ENCODE measurements around the gene CRB2.

The CRB2 gene

GRCh38 chr9:123387686-123388085, 31.7 kb downstream of the CRB2 start:
- TF ChIP-seq CTCF (IDR thresholded peaks at IDR 0.05), result no peak
- TF ChIP-seq ZFX (IDR thresholded peaks at IDR 0.05; ENCODE audit: borderline replicate concordance), result no peak
- no peak overlapping the region for H3K27ac ChIP-seq

- H3K27ac ChIP-seq, result no peak overlapping the region
These were observed 33.1 kb downstream of the CRB2 start for GRCh38 chr9:123389070-123389469.

GRCh38 chr9:123389698-123390097, 33.7 kb downstream of the CRB2 start:
- TF ChIP-seq ZFX (IDR thresholded peaks at IDR 0.05; ENCODE audit: borderline replicate concordance), result no peak
- no peak for TF ChIP-seq CTCF (IDR thresholded peaks at IDR 0.05)
- no peak overlapping the region for H3K27ac ChIP-seq

More at GRCh38 chr9:123389070-123389469, 33.1 kb downstream of the CRB2 start:
- TF ChIP-seq CTCF (IDR thresholded peaks at IDR 0.05) (no peak), ZFX (IDR thresholded peaks at IDR 0.05; ENCODE audit: borderline replicate concordance) (no peak)

GRCh38 chr9:123390337-123391135, 34.5 kb downstream of the CRB2 start:
- TF ChIP-seq CTCF (IDR thresholded peaks at IDR 0.05), result no peak

GRCh38 chr9:123391233-123391632, 35.2 kb downstream of the CRB2 start:
- TF ChIP-seq ZFX (IDR thresholded peaks at IDR 0.05; ENCODE audit: borderline replicate concordance) (no peak), CTCF (IDR thresholded peaks at IDR 0.05) (no peak)
- no peak overlapping the region for H3K27ac ChIP-seq

More at GRCh38 chr9:123390337-123391135, 34.5 kb downstream of the CRB2 start:
- H3K27ac ChIP-seq, result no peak overlapping the region

GRCh38 chr9:123391946-123392345, 35.9 kb downstream of the CRB2 start:
- no peak overlapping the region for H3K27ac ChIP-seq
- TF ChIP-seq CTCF (IDR thresholded peaks at IDR 0.05) (no peak), ZFX (IDR thresholded peaks at IDR 0.05; ENCODE audit: borderline replicate concordance) (no peak)

- no peak overlapping the region for H3K27ac ChIP-seq
- TF ChIP-seq ZFX (IDR thresholded peaks at IDR 0.05; ENCODE audit: borderline replicate concordance), result no peak
- no peak for TF ChIP-seq CTCF (IDR thresholded peaks at IDR 0.05)
These were observed 36.8 kb downstream of the CRB2 start for GRCh38 chr9:123392802-123393201.
